ENCODE measurements around the gene PLEKHG1. TPM values are rescaled to one million over a fixed set of nuclear protein-coding genes. Genes with fewer than 3 reads are reported as not detected.

PLEKHG1 gene
- total RNA-seq, 1 experiment from 2014 or later = 4.5 TPM

DNA sequence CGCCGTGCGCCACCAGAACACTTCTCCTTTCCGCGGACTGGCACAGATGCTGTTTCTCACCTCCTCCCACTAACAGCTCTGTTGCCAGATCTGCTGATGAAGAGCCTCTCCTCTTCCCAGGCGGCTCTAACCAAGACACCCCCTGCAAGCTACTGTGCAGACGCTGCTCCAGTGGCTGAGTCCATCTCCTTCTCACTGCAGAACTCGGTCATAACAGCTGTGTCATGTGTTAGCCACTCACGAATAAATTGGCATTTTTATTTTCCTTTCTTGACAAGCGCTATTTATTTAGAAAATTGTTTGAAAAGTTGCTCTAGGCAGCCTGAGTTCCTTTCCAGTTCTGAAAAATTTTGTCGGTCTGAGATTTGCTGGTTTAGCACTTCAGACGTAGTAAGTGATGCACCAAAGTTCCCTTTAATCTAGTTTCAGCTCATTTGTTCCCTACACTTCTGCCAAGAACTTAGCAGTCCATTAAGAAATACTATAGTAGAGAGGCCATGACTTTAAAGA, 12.8 kb upstream of the PLEKHG1 start:
- Histone ChIP-seq H3K27me3 (replicated peaks; ENCODE audit: insufficient read depth, low read depth, low read length, poor library complexity) (no peaks in the 10 kb centered on the region), H3K27ac (ENCODE audit: low read depth, low read length, poor library complexity, severe bottlenecking) (no peak overlapping the region), H3K9me3 (ENCODE audit: low read depth, low read length, poor library complexity, severe bottlenecking) (no peaks in the 10 kb centered on the region), H3K4me1 (ENCODE audit: insufficient read depth, low read length, poor library complexity, severe bottlenecking) (peaks cover 16% of the 10 kb centered on the region), H3K4me3 (ENCODE audit: low read depth, low read length, poor library complexity, severe bottlenecking) (no peak overlapping the region), H3K36me3 (ENCODE audit: insufficient read depth, low read length, poor library complexity, severe bottlenecking) (no peaks in the 10 kb centered on the region)
- intact Hi-C loops (cut with micrococcal nuclease; ENCODE audit: unreplicated experiment) = no loop called here
- ChIA-PET CTCF (no interaction called here), POLR2A (ENCODE audit: low non-redundant PET) (no interaction called here)
- TF ChIP-seq EZH2 (IDR thresholded peaks at IDR 0.05; ENCODE audit: borderline replicate concordance, low read depth, low read length, poor library complexity, severe bottlenecking) = no peak
- TF ChIP-seq, protein P1, sequence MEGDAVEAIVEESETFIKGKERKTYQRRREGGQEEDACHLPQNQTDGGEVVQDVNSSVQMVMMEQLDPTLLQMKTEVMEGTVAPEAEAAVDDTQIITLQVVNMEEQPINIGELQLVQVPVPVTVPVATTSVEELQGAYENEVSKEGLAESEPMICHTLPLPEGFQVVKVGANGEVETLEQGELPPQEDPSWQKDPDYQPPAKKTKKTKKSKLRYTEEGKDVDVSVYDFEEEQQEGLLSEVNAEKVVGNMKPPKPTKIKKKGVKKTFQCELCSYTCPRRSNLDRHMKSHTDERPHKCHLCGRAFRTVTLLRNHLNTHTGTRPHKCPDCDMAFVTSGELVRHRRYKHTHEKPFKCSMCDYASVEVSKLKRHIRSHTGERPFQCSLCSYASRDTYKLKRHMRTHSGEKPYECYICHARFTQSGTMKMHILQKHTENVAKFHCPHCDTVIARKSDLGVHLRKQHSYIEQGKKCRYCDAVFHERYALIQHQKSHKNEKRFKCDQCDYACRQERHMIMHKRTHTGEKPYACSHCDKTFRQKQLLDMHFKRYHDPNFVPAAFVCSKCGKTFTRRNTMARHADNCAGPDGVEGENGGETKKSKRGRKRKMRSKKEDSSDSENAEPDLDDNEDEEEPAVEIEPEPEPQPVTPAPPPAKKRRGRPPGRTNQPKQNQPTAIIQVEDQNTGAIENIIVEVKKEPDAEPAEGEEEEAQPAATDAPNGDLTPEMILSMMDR (conservative IDR thresholded peaks at IDR 0.05; ENCODE audit: low read depth, low read length) = no peak
- no peak for DNase-seq (ENCODE audit: low spot score)
- no TSS peak for BruUV-seq (replicated peaks)

DNA sequence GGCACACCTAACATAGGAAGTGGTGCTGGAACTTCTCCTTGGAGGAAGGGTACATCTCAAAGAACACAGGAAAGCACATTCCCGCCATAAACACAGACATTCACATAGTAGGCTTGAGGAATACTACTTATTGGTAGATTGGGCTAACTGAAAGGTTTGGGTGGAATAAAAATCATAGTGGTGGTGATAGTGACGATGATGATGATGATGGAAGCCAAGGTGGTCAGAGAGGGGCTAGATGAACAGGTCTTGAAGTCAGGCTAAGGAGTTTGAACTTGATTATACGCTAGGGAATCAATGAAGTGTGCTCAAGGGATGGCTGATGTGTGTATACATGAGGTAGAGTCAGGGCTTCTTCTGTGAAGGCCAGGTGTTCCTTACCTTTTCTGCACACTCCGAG, 12.0 kb upstream of the PLEKHG1 start:
- Histone ChIP-seq H3K27ac (ENCODE audit: low read depth, low read length, poor library complexity, severe bottlenecking) (no peak overlapping the region), H3K4me1 (ENCODE audit: insufficient read depth, low read length, poor library complexity, severe bottlenecking) (peaks cover 9% of the 10 kb centered on the region), H3K4me3 (ENCODE audit: low read depth, low read length, poor library complexity, severe bottlenecking) (no peak overlapping the region), H3K9me3 (ENCODE audit: low read depth, low read length, poor library complexity, severe bottlenecking) (no peaks in the 10 kb centered on the region), H3K27me3 (replicated peaks; ENCODE audit: insufficient read depth, low read depth, low read length, poor library complexity) (no peaks in the 10 kb centered on the region), H3K36me3 (ENCODE audit: insufficient read depth, low read length, poor library complexity, severe bottlenecking) (no peaks in the 10 kb centered on the region)
- ChIA-PET CTCF (interaction anchor here (0.6 kb wide), 1 partner anchor 680 kb away, joined by 3 read pairs; no protein-coding TSS in a partner anchor), POLR2A (ENCODE audit: low non-redundant PET) (no interaction called here)
- TF ChIP-seq, protein P1 (conservative IDR thresholded peaks at IDR 0.05; ENCODE audit: low read depth, low read length) = no peak
- no peak for TF ChIP-seq EZH2 (IDR thresholded peaks at IDR 0.05; ENCODE audit: borderline replicate concordance, low read depth, low read length, poor library complexity, severe bottlenecking)
- BruUV-seq (replicated peaks) = no TSS peak
- intact Hi-C loops (cut with micrococcal nuclease; ENCODE audit: unreplicated experiment) = no loop called here
- no peak for DNase-seq (ENCODE audit: low spot score)

DNA sequence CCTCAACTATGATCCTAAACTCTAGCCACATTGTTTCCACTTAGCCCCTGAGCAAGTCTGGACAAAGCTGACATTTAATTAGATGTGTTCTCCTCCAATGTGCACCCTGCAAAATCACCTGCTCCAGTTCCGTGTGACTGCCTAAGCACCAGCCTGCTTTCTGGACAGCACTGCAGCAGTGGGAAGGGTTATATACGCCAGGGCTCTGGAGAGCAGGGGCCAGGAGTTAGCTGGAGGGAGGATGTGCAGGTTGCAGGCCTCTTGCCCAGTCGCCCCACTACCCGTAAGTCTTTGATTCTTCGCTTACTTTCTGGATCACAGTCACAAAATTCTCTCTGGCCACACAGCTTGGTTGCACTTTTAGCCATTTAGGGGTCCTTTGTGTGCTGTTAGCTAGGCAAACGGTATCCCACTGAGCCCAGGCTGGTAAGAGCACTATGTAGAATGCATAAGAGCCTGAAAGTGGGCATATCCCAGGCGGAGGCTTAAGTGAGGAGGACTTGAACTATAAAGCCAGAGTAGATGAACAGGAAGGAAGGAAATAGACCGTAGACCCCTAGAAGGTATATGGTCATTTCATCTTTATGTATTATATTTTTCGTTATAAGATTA, 10.7 kb upstream of the PLEKHG1 start:
- H3K4me3 ChIP-seq (ENCODE audit: low read depth, low read length, poor library complexity, severe bottlenecking) = no peak overlapping the region
- H3K27me3 ChIP-seq (replicated peaks; ENCODE audit: insufficient read depth, low read depth, low read length, poor library complexity) = no peaks in the 10 kb centered on the region
- H3K36me3 ChIP-seq (ENCODE audit: insufficient read depth, low read length, poor library complexity, severe bottlenecking) = no peaks in the 10 kb centered on the region
- no TSS peak for BruUV-seq (replicated peaks)
- H3K27ac ChIP-seq (ENCODE audit: low read depth, low read length, poor library complexity, severe bottlenecking) = no peak overlapping the region
- no peaks in the 10 kb centered on the region for H3K4me1 ChIP-seq (ENCODE audit: insufficient read depth, low read length, poor library complexity, severe bottlenecking)
- H3K9me3 ChIP-seq (ENCODE audit: low read depth, low read length, poor library complexity, severe bottlenecking) = no peaks in the 10 kb centered on the region
- intact Hi-C loops (cut with micrococcal nuclease; ENCODE audit: unreplicated experiment) = no loop called here
- DNase-seq (ENCODE audit: low spot score) = no peak
- POLR2A ChIA-PET (ENCODE audit: low non-redundant PET) = no interaction called here
- TF ChIP-seq, protein P1 (conservative IDR thresholded peaks at IDR 0.05; ENCODE audit: low read depth, low read length) = no peak
- TF ChIP-seq EZH2 (IDR thresholded peaks at IDR 0.05; ENCODE audit: borderline replicate concordance, low read depth, low read length, poor library complexity, severe bottlenecking) = no peak
- CTCF ChIA-PET = no interaction called here
